Activated T-helper 1 cell treated with Interleukin-2 at 50 U/mL for 16 hours (primary cell): ENCODE data around the gene PLEKHG3.

Experiments
- DNase-seq: peaks from one replicate; pipeline ENCODE4 v3.0.0-alpha.2; 2020; ENCODE audit warnings: low read depth

The PLEKHG3 gene

GRCh38 chr14:64763801-64764621 is 59.8 kb downstream of the PLEKHG3 start:
- DNase-seq = no peak

DNA sequence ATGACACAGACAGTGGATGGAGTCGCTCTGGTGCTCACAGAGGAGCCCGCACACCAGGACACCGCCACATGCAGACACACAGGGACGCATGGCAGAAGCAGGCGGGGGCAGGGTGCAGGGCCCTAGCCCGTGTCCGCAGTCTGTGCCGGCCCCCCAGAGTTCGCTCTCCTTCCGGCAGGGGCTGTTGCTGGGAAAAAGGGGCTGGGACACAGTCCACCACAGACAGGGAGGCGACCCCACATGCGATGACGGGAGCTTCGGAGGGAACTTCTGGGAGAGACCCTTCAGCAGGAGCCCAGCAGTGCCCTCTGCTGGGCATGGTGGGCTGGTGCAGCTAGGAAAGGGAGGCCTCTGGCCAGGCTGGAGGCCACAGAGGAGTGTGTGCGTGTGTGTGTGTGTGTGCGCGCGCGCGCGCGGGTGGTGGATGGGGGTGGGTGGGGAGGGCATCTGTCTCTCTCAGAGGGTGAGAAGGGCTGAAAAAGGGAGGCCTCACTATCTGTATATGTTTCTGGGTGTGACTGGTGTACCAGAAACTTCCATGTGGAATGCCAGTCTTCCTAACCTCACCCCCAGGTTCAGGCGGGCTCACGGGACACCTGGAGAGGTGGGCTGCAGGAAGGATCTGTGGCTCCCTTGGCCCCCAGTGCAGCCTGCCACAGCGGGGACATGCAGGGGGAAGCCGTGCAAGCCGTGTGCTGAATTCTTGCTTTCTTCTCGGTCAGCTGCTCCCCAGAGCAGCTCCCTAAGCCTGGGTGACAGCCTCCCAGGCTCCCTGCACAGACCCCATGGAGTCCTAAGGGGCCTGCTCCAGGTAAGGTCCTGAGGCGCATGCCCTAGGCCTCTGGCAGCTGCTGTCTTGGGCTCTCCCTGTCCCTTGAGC is 60.7 kb downstream of the PLEKHG3 start:
- DNase-seq = peak; percentile 53

DNA sequence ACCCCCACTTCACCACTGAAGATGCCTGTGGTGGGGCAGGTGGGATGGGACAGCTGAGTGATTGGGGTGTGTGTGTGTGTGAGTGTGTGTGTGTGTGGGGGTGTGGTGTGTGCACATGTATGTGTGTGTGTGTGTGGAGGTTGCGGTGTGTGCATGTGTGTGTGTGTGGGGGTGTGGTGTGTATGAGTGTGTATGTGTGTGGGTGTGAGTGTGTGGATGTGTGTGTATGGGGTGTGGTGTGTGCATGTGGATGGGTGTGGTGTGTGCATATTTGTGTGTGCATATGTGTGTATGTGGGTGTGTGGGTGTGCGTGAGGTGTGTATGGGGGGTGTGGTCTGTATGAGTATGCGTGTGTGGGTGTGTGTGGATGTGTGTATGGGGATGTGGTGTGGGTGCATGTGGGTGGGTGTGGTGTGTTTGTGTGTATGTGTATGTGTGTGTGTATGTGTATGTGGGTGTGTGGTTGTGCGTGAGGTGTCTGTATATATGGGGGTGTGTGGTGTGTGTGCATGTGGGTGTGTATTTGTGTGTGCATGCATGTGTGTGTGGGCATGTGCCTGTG is 61.6 kb downstream of the PLEKHG3 start:
- DNase-seq = no peak

DNA sequence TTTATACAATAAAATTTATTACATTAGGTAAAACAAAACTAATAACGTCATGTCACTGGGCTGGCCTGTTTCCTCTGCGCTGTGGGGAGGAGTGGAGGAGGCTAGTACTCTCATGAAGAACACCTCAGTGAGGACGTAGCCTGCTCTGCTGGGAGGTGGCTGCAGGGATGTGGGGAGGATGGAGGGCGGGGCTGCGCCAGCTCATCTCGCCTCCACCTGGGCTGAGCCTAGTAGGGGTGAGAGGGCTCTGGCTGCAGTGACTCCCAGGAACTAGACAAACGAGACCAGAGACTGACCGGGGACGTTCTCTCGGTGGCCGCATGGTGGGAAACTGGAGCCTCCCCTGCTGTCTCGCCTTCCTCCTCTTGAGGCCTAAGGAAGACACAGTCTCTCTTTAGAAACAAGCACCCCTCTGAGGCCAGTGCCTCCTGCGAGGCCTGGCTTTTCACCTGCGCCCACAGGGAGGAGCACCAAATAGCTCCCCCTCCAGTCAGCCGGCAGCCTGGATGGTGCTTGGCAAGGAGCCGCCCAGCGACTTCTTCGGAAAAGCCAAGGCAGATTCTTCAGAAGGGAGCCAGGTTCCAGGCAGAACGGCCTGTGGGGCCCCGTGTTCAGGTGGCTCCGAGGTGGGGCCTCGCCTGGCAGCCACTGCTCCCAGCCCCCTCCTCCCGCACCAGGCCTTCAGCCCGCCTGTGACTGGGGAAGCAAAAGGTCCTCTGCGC is 62.4 kb downstream of the PLEKHG3 start:
- no peak for DNase-seq

GRCh38 chr14:64767215-64767964 is 63.2 kb downstream of the PLEKHG3 start:
- DNase-seq = no peak

GRCh38 chr14:64768401-64769095 is 64.3 kb downstream of the PLEKHG3 start:
- DNase-seq = no peak

DNA sequence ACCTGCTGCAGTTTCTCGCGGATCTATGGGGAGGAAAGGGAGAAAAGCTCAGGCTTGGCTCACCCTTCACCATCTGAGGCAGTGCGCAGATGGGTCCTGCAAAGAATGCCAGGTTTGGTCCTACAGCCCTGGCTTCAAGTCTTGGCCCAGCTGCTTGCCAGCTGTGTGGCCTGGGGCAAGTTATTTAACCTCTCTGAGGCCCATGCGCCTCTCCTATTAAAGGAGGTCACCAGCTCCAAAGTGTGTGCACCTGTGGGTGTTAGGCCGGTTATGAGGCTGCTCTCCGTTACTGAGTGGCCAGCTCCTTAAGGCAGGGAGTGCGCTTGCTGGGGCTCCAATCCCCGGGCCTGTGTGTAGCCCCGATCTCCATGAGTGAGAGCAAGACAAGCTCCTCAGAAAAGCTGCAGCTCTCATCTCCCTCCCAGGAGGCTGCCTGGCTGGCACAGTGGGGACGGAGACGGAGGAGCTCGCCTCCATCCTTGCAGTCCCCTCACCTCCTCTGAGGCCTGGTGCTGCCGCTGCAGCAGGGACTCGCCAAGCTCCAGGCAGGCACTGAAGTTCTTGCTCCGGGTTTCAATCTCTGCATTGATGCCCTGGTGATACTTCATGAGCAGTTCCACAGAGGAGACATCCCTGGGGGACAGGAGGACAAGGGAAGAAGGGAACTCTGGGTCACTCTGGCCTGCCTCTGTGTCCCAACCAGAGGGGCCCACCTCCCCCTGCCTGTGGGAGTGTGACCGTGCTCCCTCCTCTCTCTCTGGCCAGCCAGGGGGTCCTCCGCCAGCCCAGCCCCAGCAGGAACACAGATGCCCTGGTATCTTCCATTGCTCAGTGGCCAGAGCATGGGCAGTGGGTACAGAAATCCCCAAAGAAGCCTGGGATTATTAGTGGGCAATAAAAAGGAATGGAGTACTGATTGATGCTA is 65.1 kb downstream of the PLEKHG3 start:
- no peak for DNase-seq

DNA sequence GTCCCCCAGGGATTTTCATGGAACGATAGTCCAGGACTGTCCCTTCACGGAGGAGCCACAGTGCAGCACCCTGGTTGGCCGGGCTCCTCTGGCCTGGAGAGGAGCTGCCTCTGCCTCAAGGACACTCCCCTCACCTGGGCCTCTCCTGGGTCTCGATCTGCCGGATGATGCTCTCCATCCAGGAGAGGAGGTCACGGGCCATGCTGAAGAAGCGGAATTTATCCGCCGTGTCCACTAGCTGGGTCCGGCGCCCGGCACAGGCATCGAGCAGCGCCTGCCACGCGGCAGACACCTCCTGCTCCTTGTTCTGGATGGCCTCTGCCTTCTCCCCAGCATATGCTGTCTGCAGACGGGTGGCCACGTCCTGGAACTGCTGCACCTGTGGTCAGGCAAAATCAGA is 66.5 kb downstream of the PLEKHG3 start:
- no peak for DNase-seq

GRCh38 chr14:64771161-64771560 is 66.9 kb downstream of the PLEKHG3 start:
- no peak for DNase-seq

DNA sequence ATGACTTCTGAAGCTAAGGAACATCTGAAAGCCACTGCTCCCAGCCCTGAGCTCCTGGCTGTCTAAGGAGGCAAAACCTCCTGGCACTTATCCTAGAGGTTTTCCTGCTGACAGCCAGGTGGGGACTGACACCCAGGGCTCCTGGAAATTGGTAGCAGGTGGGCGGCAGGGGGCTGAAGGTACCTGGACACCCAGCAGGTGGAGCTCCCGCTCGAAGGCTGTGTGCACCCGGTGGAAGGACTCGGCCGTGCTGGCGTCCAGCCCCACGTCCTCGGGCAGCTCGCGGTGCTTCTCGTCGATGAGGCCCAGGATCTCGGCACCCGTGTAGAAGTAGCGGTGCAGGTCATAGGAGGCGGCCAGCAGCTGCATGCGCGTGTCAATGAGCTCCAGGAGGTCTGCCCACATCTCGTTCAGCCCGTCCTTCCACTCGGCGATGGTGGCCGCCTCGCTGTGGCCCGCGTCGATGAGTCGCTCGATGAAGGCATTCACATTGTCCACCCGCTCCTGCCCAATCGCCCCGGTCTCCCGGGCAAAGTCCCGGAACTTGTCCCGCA is 68.2 kb downstream of the PLEKHG3 start:
- DNase-seq = no peak

DNA sequence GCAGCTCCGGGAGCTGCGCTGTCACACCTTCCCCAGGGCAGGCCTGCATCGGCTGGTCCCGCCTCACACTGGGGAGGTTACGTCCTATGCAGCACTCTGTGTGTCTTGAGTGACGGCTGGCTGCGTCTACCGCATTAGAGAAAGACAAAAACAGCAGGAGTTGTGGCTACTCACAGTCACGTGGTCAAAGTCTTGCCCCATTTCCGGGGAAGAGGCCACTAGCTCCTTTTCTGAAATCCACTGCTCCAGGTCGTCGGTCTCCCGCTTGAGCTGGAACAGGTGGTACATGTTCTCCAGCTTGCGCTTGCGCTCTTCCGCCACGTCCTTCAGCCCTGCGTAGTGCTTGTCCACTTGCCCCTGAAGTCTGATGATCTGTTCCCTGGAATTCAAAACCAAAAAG is 68.8 kb downstream of the PLEKHG3 start:
- DNase-seq = no peak

DNA sequence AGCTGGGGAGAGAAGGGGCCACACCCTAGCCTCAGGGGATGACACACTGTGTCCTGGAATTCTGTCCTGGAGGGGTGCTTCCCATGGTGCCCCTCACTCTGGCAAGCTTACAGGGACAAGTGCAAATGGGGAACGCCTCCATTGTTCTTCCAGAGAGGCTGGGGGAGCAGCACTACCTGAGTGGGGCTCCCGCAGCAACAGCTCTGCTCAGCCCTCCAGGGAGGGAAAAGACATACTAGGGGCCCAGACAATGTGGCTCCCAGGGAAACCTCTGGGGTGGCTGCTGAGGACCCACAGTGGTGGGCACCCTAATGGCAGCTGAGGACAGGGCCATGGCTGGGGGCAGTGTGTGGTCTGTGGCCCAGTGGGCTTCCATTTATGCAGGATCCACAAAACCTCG is 69.4 kb downstream of the PLEKHG3 start:
- no peak for DNase-seq

GRCh38 chr14:64774272-64774671 is 70.0 kb downstream of the PLEKHG3 start:
- DNase-seq = no peak

- no peak for DNase-seq
Observed at GRCh38 chr14:64775081-64775777, 71.0 kb downstream of the PLEKHG3 start.

- DNase-seq = no peak
Observed at GRCh38 chr14:64777461-64777860, 73.2 kb downstream of the PLEKHG3 start.

DNA sequence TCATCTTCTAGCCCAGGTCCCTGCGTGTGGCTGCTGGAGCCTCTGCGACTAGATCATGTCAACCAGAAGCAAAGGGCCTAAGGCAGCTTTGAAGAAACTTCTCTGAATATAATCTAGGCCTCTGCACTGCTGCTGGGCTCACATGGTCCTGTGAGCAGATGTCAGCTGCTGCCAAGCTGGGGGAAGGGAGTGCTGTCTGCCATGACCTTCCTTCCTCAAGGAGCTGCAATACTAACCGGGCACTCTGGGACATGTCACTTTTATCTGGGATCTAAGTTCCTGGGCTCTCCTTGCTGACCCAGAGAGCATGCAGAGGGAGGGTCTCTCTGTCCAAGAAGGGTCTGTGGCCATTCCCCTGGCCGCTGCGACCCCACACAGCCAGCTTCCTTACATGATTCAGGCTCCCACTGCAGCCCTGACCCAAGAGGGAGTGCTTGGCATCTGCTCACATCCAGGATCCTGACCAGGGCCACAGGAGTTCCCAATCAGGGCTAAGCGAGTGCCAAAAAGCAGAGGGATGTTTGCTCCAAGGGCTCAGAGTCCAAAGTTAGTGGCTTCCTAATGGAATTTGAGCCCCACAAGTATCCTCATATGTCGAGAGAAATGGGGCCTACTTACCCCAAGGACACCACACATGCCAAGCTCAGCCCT is 74.0 kb downstream of the PLEKHG3 start:
- DNase-seq = no peak

- no peak for DNase-seq
Observed at GRCh38 chr14:64779472-64779871, 75.2 kb downstream of the PLEKHG3 start.

DNA sequence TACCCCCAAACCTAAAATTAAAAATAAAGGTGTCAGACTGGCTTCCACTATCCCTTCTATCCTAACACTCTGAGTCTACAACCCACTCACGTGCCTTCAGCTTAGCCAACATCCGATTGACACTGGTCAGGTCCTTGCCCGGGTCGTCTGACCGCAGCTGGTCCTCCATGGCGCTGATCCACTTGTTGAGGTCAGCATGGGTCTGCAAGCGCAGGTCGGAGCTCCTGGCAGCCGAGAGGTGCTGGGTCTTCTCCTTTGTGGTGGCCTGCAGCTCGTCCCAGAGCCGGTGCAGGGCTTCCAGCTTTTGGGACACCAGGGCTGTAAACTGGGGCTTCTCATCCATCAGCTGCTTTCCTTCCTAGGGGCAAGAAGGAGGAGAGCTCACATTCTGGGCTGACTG is 78.0 kb downstream of the PLEKHG3 start:
- DNase-seq = no peak
